Tibial nerve (tissue), 4 donors: ENCODE measurements around the gene GXYLT2. TPM values are rescaled to one million over a fixed set of nuclear protein-coding genes. Genes with fewer than 3 reads are reported as not detected.

Experiments
- DNase-seq, 2 donors: peaks; one replicate each; pipeline ENCODE4 v3.0.0-alpha.2; 2019; ENCODE audit warnings: low spot score in 2 of 2
- H3K27ac ChIP-seq, 4 donors: fragments of 200-600 bp; sonication (generic) in 3 of 4; one replicate each; pipeline ENCODE4 v1.5.1; 2017 to 2019; ENCODE audit warnings: mild to moderate bottlenecking in 1 of 4
- H3K27me3 ChIP-seq, 2 donors: fragments of 200-600 bp; sonication (generic) in 1 of 2; one replicate each; pipeline versions ENCODE4 v1.5.1 to v1.6.0; 2017 to 2019
- H3K36me3 ChIP-seq, 3 donors: fragments of 200-600 bp; sonication (generic); one replicate each; pipeline ENCODE4 v1.5.1; 2018 to 2019
- H3K4me1 ChIP-seq, 4 donors: fragments of 200-600 bp; sonication (generic) in 3 of 4; one replicate each; pipeline ENCODE4 v1.5.1; 2017 to 2019
- H3K4me3 ChIP-seq, 4 donors: fragments of 200-600 bp; sonication (generic) in 3 of 4; one replicate each; pipeline ENCODE4 v1.5.1; 2017 to 2019; ENCODE audit warnings: mild to moderate bottlenecking in 1 of 4, moderate library complexity in 1 of 4
- H3K9me3 ChIP-seq, 4 donors: fragments of 200-600 bp; sonication (generic) in 3 of 4; one replicate each; pipeline ENCODE4 v1.5.1; 2017 to 2019
- CTCF ChIP-seq, 5 experiments: fragments of 200-600 bp in 3 of 5; fragments of 450-650 bp in 2 of 5; sonication (generic) in 3 of 5; IDR thresholded peaks; one replicate each; pipeline ENCODE4 v1.5.1; 2016 to 2019; ENCODE audit warnings: antibody characterized with exemption in 5 of 5, mild to moderate bottlenecking in 3 of 5, moderate library complexity in 2 of 5
- EP300 ChIP-seq, 2 donors: sonication (generic); formaldehyde crosslinking; IDR thresholded peaks; one replicate each; pipeline ENCODE4 v1.6.1; 2017; ENCODE audit warnings: antibody characterized with exemption in 2 of 2, mild to moderate bottlenecking in 1 of 2
- POLR2A ChIP-seq, 2 donors: fragments of 450-650 bp; IDR thresholded peaks; one replicate each; pipeline ENCODE4 v1.6.1; 2017; ENCODE audit warnings: antibody characterized with exemption in 2 of 2, mild to moderate bottlenecking in 2 of 2, moderate library complexity in 2 of 2
- WGBS, 2 donors: methylation state at CpG; one replicate each; pipeline ENCODE4 v1.1.5; 2018; 5-methylcytosine and 5-hydroxymethylcytosine counted together
- total RNA-seq, 4 donors: library from RNA; depleted of rRNA; stranded (reverse); fragments of >200 nt; gene quantifications; one replicate each; pipeline ENCODE4 v1.1.0, GENCODE V29; 2016

Gene GXYLT2
- total RNA-seq, 4 donors from 2014 or later: 16.7 to 33.6 (median 22.0) TPM

- no peak for TF ChIP-seq POLR2A (IDR thresholded peaks at IDR 0.05)
- no peak for TF ChIP-seq EP300 (IDR thresholded peaks at IDR 0.05)
- TF ChIP-seq CTCF (IDR thresholded peaks at IDR 0.05): no peak
- DNase-seq: no peak
- Histone ChIP-seq H3K9me3 (no peaks in the 10 kb centered on the region), H3K4me1 (no peaks in the 10 kb centered on the region), H3K4me3 (no peak overlapping the region), H3K27ac (no peak overlapping the region), H3K36me3 (peaks cover 0 to 7% (median 0%) of the 10 kb centered on the region in 3 donors), H3K27me3 (no peaks in the 10 kb centered on the region)
Observed at GRCh38 chr3:72932416-72932815, 44.6 kb downstream of the GXYLT2 start.

- peaks cover 0 to 20% (median 2%) of the 10 kb centered on the region in 4 donors for H3K4me1 ChIP-seq
- no peaks in the 10 kb centered on the region for H3K36me3 ChIP-seq
- H3K27me3 ChIP-seq: no peaks in the 10 kb centered on the region
- peak in 1 of 2 donors; percentile 97 for TF ChIP-seq EP300 (IDR thresholded peaks at IDR 0.05)
- TF ChIP-seq CTCF (IDR thresholded peaks at IDR 0.05): peak; percentile 41 to 92 (median 51)
- no peak for TF ChIP-seq POLR2A (IDR thresholded peaks at IDR 0.05)
- H3K9me3 ChIP-seq: no peaks in the 10 kb centered on the region
- 20 to 27% methylated on average over 5 of the region's 5 CpGs for WGBS, 2 donors
- H3K4me3 ChIP-seq: no peak overlapping the region
- peak; percentile 47 to 83 for DNase-seq
- peak overlapping the region; percentile 38 to 90 (median 62) for H3K27ac ChIP-seq
Observed at GRCh38 chr3:72938471-72939265, 50.8 kb downstream of the GXYLT2 start.

GRCh38 chr3:72941245-72941644, 53.4 kb downstream of the GXYLT2 start:
- no peaks in the 10 kb centered on the region for H3K27me3 ChIP-seq
- WGBS, 2 donors: 72 to 85% methylated on average over 1 of the region's 1 CpG
- H3K27ac ChIP-seq: peak overlapping the region in 3 of 4 donors; percentile 25 to 75 (median 62)
- TF ChIP-seq POLR2A (IDR thresholded peaks at IDR 0.05) (no peak), CTCF (IDR thresholded peaks at IDR 0.05) (no peak), EP300 (IDR thresholded peaks at IDR 0.05) (no peak)
- H3K4me3 ChIP-seq: no peak overlapping the region
- H3K9me3 ChIP-seq: no peaks in the 10 kb centered on the region
- H3K4me1 ChIP-seq: peaks cover 0 to 20% (median 2%) of the 10 kb centered on the region in 4 donors
- no peaks in the 10 kb centered on the region for H3K36me3 ChIP-seq
- no peak for DNase-seq

- DNase-seq: no peak
- H3K4me1 ChIP-seq: peaks cover 0 to 20% (median 2%) of the 10 kb centered on the region in 4 donors
- no peaks in the 10 kb centered on the region for H3K27me3 ChIP-seq
- TF ChIP-seq POLR2A (IDR thresholded peaks at IDR 0.05): no peak
- no peak for TF ChIP-seq EP300 (IDR thresholded peaks at IDR 0.05)
- no peak for TF ChIP-seq CTCF (IDR thresholded peaks at IDR 0.05)
- 91 to 93% methylated on average over 5 of the region's 5 CpGs for WGBS, 2 donors
- H3K9me3 ChIP-seq: no peaks in the 10 kb centered on the region
- no peak overlapping the region for H3K4me3 ChIP-seq
- H3K36me3 ChIP-seq: no peaks in the 10 kb centered on the region
- peak overlapping the region in 1 of 4 donors; percentile 43 for H3K27ac ChIP-seq
Observed at GRCh38 chr3:72942427-72942826, 54.6 kb downstream of the GXYLT2 start.

GRCh38 chr3:72944696-72945095, 56.9 kb downstream of the GXYLT2 start:
- TF ChIP-seq CTCF (IDR thresholded peaks at IDR 0.05) (no peak), POLR2A (IDR thresholded peaks at IDR 0.05) (no peak), EP300 (IDR thresholded peaks at IDR 0.05) (no peak)
- DNase-seq: no peak
- WGBS, 2 donors: 78 to 91% methylated on average over 7 of the region's 7 CpGs
- Histone ChIP-seq H3K36me3 (no peaks in the 10 kb centered on the region), H3K9me3 (no peaks in the 10 kb centered on the region), H3K27me3 (no peaks in the 10 kb centered on the region), H3K4me3 (no peak overlapping the region), H3K4me1 (peaks cover 0 to 6% (median 0%) of the 10 kb centered on the region in 4 donors), H3K27ac (peak overlapping the region in 1 of 4 donors; percentile 36)
